OCI-LY1 (cell line): ENCODE measurements around the gene UGCG.

Source experiments
- CTCF ChIP-seq: fragments of 200-600 bp; sonication (generic), shearing (Covaris generic); IDR thresholded peaks from 2 replicates; pipeline ENCODE4 v1.5.1; 2017; ENCODE audit warnings: mild to moderate bottlenecking, antibody characterized with exemption, low read length, moderate library complexity, mixed read lengths
- EZH2 ChIP-seq: fragments of 200-600 bp; sonication (generic), shearing (Covaris generic); IDR thresholded peaks from 2 replicates; pipeline ENCODE4 v1.8.0; 2017; ENCODE audit warnings: borderline replicate concordance, mixed run types, mild to moderate bottlenecking, antibody characterized with exemption, low read length, moderate library complexity, mixed read lengths

- no peak for TF ChIP-seq CTCF
- TF ChIP-seq EZH2: no peak
These were observed 31.7 kb downstream of the UGCG start for GRCh38 chr9:111928359-111928720.
